HepG2 (cell line): Measurements from ENCODE around the gene SETD1A. TPM values are rescaled to one million over a fixed set of nuclear protein-coding genes. Genes with fewer than 3 reads are reported as not detected.

ENCODE experiments used
- AGO2 ChIP-seq: fragments of 200-400 bp; formaldehyde crosslinking; optimal IDR thresholded peaks from 2 replicates; pipeline ENCODE3; 2017; ENCODE audit warnings: mild to moderate bottlenecking, low read depth, low read length, moderate library complexity
- CENPX ChIP-seq: sonication (generic); formaldehyde crosslinking; IDR thresholded peaks from 2 replicates; pipeline ENCODE4 v1.9.0; 2021; ENCODE audit warnings: mild to moderate bottlenecking, missing genetic modification reagents, moderate library complexity
- ELF4 ChIP-seq: sonication (generic); formaldehyde crosslinking; IDR thresholded peaks from 2 replicates; pipeline ENCODE4 v1.5.0; 2020; ENCODE audit warnings: missing genetic modification reagents, mild to moderate bottlenecking, moderate library complexity, borderline replicate concordance
- MXD4 ChIP-seq: IDR thresholded peaks from 2 replicates; pipeline ENCODE4 v1.6.1; 2016; ENCODE audit warnings: mild to moderate bottlenecking, missing biosample characterization, missing genetic modification reagents
- REPIN1 ChIP-seq: sonication (generic); formaldehyde crosslinking; IDR thresholded peaks from 2 replicates; pipeline ENCODE4 v1.8.0; 2022; ENCODE audit warnings: missing genetic modification reagents, low read depth, mild to moderate bottlenecking, borderline replicate concordance
- TEF ChIP-seq: sonication (generic); formaldehyde crosslinking; IDR thresholded peaks from 2 replicates; pipeline ENCODE4 v1.5.0; 2020; ENCODE audit warnings: missing genetic modification reagents
- ZKSCAN1 ChIP-seq: fragments of 150-350 bp; IDR thresholded peaks from 2 replicates; pipeline ENCODE4 v1.6.1; 2014; ENCODE audit warnings: low read length
- ZNF639 ChIP-seq: conservative IDR thresholded peaks from 2 replicates; pipeline ENCODE4 v1.6.1; 2018; ENCODE audit warnings: missing genetic modification reagents
- ZSCAN25 ChIP-seq: sonication (generic); formaldehyde crosslinking; IDR thresholded peaks from 2 replicates; pipeline ENCODE4 v1.8.0; 2022; ENCODE audit warnings: mild to moderate bottlenecking, missing genetic modification reagents
- polyA plus RNA-seq, 8 experiments: library from polyadenylated mRNA; depleted of rRNA in 3 of 8; stranded (reverse) in 7 of 8; unstranded in 1 of 8; fragments of >200 nt; fragmentation: Illumina TruSeq in 4 of 8; extraction: Trizol in 4 of 8; gene quantifications; 2 replicates each; pipeline versions ENCODE4 v1.2.1 to v1.2.3, GENCODE V29; 2011 to 2016; ENCODE audit warnings: low read depth in 4 of 8, missing spikeins in 1 of 8, mixed read lengths in 1 of 8; ENCODE audit not compliant: insufficient read depth in 1 of 8
- total RNA-seq, 5 experiments: library from RNA; depleted of rRNA; stranded (reverse); fragments of >200 nt; fragmentation: Illumina TruSeq; extraction: Trizol; gene quantifications; 2 replicates each; pipeline ENCODE4 v1.2.3, GENCODE V29; 2016; ENCODE audit warnings: low read depth in 1 of 5
- TF ChIP-seq, protein P1 (sequence below): sonication (generic); formaldehyde crosslinking; IDR thresholded peaks from 2 replicates; pipeline ENCODE4 v1.5.0; 2020; ENCODE audit warnings: mild to moderate bottlenecking, missing genetic modification reagents
- TF ChIP-seq, protein P2 (sequence below): IDR thresholded peaks from 2 replicates; pipeline ENCODE4 v1.6.1; 2018; ENCODE audit warnings: missing genetic modification reagents
- TF ChIP-seq, protein P3 (sequence below): sonication (generic); formaldehyde crosslinking; IDR thresholded peaks from 2 replicates; pipeline ENCODE4 v1.9.0; 2021; ENCODE audit warnings: missing genetic modification reagents, borderline replicate concordance
- TF ChIP-seq, protein P4 (sequence below): sonication (generic); formaldehyde crosslinking; IDR thresholded peaks from 2 replicates; pipeline ENCODE4 v1.4.0; 2020; ENCODE audit warnings: missing genetic modification reagents, mild to moderate bottlenecking, borderline replicate concordance

SETD1A gene
- total and polyA plus RNA-seq, 2 of the 13 experiments (the other 11 are each of a cell fraction or from before 2014, with no cell fraction given) = 3.8 to 5.6 TPM

DNA sequence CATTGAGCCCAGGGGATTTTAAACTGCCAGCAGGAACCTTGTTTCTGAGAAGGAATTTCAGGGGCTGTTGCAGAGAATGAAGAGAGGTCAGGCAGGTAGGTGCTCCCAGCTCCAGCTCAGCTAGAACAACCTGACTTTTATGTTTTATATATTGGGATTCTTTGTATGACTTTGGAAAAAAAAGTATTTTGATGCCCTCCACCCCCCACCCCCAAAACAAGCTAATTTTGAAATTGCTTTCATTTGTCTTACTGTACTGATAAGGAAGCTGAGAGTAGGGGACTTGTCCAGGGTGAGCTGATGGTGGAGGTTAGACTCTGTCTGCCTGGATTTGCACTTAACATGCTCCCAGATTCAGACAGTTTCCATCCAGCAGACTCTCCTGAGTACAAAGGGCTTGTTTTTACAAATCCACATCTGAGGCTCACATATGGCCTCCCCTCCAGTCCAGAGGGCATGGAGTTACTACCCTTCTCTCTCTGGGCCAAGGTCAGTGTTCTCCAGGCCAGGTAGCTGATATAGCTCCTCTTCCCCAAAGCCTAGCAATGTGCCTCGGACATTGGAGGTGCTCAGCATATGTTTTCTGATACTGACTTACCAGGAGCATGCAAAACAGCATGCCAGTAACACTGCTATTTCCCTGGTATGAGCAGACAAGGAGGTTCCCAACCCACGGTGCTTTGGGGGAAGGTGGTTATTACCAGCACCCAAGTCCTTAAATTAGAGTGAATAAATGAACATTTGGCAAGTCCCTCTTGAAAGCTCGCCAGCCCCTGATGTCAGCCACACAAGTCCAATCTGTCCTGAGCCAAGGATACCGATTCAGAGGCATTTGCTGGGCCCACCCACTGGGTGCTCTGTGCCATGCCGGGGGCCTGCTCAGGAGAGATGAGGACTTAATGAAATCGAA, 41.6 kb downstream of the SETD1A start (continued):
- TF ChIP-seq, protein P1, sequence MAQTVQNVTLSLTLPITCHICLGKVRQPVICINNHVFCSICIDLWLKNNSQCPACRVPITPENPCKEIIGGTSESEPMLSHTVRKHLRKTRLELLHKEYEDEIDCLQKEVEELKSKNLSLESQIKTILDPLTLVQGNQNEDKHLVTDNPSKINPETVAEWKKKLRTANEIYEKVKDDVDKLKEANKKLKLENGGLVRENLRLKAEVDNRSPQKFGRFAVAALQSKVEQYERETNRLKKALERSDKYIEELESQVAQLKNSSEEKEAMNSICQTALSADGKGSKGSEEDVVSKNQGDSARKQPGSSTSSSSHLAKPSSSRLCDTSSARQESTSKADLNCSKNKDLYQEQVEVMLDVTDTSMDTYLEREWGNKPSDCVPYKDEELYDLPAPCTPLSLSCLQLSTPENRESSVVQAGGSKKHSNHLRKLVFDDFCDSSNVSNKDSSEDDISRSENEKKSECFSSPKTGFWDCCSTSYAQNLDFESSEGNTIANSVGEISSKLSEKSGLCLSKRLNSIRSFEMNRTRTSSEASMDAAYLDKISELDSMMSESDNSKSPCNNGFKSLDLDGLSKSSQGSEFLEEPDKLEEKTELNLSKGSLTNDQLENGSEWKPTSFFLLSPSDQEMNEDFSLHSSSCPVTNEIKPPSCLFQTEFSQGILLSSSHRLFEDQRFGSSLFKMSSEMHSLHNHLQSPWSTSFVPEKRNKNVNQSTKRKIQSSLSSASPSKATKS (CRISPR knock-in tag) = no peak
- TF ChIP-seq TEF (CRISPR knock-in tag) (no peak), MXD4 (CRISPR knock-in tag) (no peak; the same call in 1 of the 2 replicates), ZNF639 (CRISPR knock-in tag) (no peak), ZSCAN25 (CRISPR knock-in tag) (peak; percentile 85), REPIN1 (CRISPR knock-in tag) (peak; percentile 81; the same call in 1 of the 2 replicates), CENPX (CRISPR knock-in tag) (0 out of 2 replicates have a peak, but pooled peaks have one; percentile 76), AGO2 (no peak), ZKSCAN1 (no peak), ELF4 (CRISPR knock-in tag) (peak; percentile 40; the same call in 1 of the 2 replicates)
- TF ChIP-seq, protein P2, sequence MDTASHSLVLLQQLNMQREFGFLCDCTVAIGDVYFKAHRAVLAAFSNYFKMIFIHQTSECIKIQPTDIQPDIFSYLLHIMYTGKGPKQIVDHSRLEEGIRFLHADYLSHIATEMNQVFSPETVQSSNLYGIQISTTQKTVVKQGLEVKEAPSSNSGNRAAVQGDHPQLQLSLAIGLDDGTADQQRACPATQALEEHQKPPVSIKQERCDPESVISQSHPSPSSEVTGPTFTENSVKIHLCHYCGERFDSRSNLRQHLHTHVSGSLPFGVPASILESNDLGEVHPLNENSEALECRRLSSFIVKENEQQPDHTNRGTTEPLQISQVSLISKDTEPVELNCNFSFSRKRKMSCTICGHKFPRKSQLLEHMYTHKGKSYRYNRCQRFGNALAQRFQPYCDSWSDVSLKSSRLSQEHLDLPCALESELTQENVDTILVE (CRISPR knock-in tag) = no peak; the same call in 1 of the 2 replicates
- TF ChIP-seq, protein P3, sequence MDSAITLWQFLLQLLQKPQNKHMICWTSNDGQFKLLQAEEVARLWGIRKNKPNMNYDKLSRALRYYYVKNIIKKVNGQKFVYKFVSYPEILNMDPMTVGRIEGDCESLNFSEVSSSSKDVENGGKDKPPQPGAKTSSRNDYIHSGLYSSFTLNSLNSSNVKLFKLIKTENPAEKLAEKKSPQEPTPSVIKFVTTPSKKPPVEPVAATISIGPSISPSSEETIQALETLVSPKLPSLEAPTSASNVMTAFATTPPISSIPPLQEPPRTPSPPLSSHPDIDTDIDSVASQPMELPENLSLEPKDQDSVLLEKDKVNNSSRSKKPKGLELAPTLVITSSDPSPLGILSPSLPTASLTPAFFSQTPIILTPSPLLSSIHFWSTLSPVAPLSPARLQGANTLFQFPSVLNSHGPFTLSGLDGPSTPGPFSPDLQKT (CRISPR knock-in tag) = no peak
- TF ChIP-seq, protein P4, sequence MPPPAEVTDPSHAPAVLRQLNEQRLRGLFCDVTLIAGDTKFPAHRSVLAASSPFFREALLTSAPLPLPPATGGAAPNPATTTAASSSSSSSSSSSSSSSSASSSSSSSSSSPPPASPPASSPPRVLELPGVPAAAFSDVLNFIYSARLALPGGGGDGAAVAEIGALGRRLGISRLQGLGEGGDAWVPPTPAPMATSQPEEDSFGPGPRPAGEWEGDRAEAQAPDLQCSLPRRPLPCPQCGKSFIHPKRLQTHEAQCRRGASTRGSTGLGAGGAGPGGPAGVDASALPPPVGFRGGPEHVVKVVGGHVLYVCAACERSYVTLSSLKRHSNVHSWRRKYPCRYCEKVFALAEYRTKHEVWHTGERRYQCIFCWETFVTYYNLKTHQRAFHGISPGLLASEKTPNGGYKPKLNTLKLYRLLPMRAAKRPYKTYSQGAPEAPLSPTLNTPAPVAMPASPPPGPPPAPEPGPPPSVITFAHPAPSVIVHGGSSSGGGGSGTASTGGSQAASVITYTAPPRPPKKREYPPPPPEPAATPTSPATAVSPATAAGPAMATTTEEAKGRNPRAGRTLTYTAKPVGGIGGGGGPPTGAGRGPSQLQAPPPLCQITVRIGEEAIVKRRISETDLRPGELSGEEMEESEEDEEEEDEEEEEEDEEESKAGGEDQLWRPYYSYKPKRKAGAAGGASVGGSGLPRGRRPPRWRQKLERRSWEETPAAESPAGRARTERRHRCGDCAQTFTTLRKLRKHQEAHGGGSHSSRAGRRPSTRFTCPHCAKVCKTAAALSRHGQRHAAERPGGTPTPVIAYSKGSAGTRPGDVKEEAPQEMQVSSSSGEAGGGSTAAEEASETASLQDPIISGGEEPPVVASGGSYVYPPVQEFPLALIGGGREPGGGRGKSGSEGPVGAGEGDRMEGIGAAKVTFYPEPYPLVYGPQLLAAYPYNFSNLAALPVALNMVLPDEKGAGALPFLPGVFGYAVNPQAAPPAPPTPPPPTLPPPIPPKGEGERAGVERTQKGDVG (CRISPR knock-in tag) = 0 out of 2 replicates have a peak, but pooled peaks have one; percentile 64
